HG03442 (cell line): Measurements from ENCODE around the gene SPOCD1.
A peak's percentile ranks its signal among the peaks of the same experiment; 100 is the strongest.

Experiments
- ATAC-seq: cut with Tn5 transposase; IDR thresholded peaks from one replicate; pipeline ENCODE4 v1.9.1; 2021; ENCODE audit warnings: mild to moderate bottlenecking, moderate library complexity; ENCODE audit not compliant: unreplicated experiment

SPOCD1 gene

GRCh38 chr1:31801458-31801857, 14.4 kb downstream of the SPOCD1 start:
- ATAC-seq = no peak

GRCh38 chr1:31800674-31800967, 15.2 kb downstream of the SPOCD1 start:
- ATAC-seq = no peak

GRCh38 chr1:31799895-31800673, 15.7 kb downstream of the SPOCD1 start:
- ATAC-seq = no peak

GRCh38 chr1:31799196-31799894, 16.5 kb downstream of the SPOCD1 start:
- ATAC-seq = no peak

GRCh38 chr1:31798433-31799195, 17.2 kb downstream of the SPOCD1 start:
- no peak for ATAC-seq

- no peak for ATAC-seq
These were observed 17.8 kb downstream of the SPOCD1 start for GRCh38 chr1:31798086-31798432.

GRCh38 chr1:31797216-31797615, 18.6 kb downstream of the SPOCD1 start:
- no peak for ATAC-seq

- ATAC-seq = no peak
These were observed 19.1 kb downstream of the SPOCD1 start for GRCh38 chr1:31796707-31797106.

GRCh38 chr1:31795801-31796621, 19.8 kb downstream of the SPOCD1 start:
- ATAC-seq = no peak

GRCh38 chr1:31795096-31795675, 20.6 kb downstream of the SPOCD1 start:
- ATAC-seq = no peak

GRCh38 chr1:31793586-31794285, 22.1 kb downstream of the SPOCD1 start:
- ATAC-seq = no peak

GRCh38 chr1:31793086-31793485, 22.7 kb downstream of the SPOCD1 start:
- no peak for ATAC-seq

- ATAC-seq = no peak
These were observed 23.3 kb downstream of the SPOCD1 start for GRCh38 chr1:31792541-31792940.

- ATAC-seq = no peak
These were observed 23.7 kb downstream of the SPOCD1 start for GRCh38 chr1:31792116-31792515.

- ATAC-seq = no peak
These were observed 24.5 kb downstream of the SPOCD1 start for GRCh38 chr1:31791131-31791858.

GRCh38 chr1:31790641-31791091, 25.2 kb downstream of the SPOCD1 start:
- ATAC-seq = no peak

- no peak for ATAC-seq
These were observed 25.7 kb downstream of the SPOCD1 start for GRCh38 chr1:31790140-31790539.

GRCh38 chr1:31789259-31790065, 26.4 kb downstream of the SPOCD1 start:
- peak; percentile 55 for ATAC-seq
